HG03103 (cell line): ENCODE data around the gene CDRT4.

Experiments
- ATAC-seq: cut with Tn5 transposase; IDR thresholded peaks from one replicate; pipeline ENCODE4 v1.9.1; 2021; ENCODE audit warnings: low read depth; ENCODE audit not compliant: unreplicated experiment

Gene CDRT4

DNA sequence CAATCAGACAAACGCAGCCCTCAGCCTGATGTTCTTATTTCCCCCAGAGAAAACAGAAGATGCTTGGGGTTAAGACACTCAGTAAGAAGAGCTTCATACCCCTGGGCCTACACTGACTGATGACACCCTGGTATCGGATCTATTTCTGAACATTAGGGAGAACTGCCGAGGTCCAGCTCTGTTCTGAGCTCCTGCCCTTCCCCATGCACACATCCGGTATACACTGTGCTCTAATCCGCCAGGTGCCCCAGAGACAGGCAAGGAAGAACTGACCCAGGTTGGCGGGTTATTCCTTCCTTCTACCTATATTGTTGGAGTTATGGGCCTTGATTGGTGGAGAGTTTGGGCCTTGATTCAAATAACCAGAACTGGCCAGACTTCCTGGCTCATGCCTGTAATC lies 68.0 kb downstream of the CDRT4 start:
- ATAC-seq: no peak

DNA sequence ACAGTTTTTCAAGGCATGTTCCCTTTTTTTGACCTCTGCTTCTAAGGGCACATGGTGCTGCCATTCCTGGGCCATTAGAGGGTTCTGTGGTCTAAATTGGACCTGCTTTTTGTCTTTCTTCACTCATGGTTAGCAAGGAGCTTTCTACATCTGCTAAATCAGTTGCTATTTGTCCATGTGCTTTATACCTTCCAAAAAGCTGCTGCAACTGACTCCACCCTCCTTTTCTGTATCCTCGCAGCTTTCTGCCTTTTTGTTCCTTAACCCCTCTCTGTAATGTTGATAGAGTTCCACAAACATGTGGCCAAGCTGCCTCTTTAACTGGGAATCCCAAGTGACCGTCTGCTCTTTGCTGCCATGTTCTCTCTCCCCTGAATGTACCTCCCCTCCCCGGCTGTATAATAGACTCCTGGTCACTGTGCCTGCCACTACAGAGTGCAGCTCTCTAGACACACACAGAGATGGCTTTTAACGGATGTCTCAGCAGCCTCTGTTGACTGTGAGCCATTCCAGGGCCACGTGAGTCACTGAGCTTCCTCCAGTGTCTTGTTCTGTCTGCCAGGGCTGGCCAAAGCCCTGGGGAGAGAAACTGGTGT lies 68.6 kb downstream of the CDRT4 start:
- no peak for ATAC-seq

DNA sequence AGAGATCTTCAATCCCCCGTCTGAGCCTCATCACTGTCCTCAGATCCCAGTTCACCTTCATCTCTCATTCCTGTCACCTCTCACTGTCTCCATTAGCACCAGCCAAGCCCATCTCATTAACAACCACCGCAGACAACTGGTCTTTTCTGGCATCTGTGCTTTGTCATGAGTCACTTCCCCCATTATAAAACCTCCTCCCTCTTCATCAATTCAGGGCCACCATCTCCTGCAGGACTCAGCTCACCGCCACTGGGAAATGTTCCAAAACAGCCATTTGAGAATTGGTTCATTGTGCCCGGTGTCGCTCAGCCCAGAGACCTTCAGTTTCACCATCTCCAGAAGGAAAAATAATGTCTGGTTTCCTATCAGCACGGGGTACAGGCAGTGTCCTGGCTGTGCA lies 69.1 kb downstream of the CDRT4 start:
- ATAC-seq: no peak

DNA sequence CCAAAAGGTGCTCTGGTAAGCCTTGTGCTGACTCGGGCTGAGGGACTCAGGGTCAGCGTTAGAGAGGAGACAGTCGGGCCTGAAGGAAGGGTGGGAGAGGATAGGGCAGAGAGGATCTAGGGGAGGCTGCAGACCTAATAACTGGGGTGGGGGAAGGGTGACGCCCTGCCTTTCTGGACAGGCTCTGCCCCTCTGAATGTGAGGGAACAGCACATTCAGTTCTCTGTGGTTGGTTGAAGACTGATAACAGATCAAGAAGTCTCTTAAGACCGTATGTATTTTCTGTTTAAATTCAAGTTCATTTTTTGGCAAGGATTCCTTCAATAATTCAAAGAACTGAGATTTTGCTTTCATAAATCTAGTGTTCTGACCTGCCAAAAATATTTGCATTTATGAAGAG lies 69.8 kb downstream of the CDRT4 start:
- no peak for ATAC-seq

DNA sequence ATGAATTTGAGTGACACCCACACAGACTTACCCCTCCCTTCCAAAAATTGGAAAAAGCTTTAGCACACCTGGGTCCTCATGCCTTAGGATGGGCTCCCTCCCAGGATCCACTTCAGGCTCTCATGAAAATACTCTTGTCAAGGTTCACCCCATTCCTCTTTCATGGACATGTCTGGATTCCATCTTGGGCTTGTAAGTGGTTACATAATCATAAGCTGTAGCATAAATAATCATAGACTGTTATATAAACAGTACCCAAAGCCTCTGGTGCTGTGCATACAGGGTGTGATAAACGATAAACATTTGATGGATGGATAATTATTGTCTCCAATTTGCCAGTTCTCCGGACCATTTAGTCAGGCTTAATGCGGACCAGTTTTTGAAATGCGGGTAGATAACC lies 72.3 kb downstream of the CDRT4 start:
- ATAC-seq: no peak

DNA sequence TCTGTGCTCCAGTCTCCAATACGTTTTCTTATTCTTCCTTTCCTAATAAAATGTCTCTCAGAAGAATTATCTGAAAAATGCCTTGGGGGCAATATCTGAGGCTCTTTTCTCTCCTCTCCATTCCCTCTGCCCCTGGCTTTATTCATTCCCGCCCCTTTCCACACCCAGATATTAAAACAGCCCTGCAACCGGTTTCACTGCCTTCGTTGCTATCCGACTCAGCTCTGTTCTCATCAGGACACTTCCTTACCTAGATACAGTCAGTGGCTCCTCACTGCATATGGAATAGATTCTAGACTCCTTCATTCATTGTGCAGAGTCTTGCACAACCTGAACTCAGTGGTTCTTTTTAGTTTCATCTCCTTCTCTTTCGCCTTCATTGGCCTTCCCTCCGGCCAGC lies 74.0 kb downstream of the CDRT4 start:
- ATAC-seq: no peak

DNA sequence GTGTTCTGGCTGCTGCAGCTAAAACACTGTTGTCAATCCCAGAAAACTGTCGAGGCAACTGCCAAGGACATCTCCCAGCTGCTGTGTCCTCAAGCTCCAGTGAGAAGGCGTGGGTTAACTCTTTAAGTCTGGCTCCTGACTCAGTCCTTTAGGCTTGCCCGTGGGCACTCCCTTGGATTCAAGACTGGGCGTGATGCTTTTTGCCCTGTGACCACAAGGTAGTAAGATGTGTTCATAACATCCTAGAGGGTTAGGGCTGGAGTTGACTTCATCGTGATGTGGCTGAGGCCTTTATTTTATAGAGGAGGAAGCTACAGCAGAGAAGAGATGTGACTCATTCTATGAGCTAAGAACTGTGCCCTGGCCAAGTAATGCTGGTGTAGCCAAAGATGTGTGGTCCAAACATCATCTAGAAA lies 75.1 kb downstream of the CDRT4 start:
- no peak for ATAC-seq

DNA sequence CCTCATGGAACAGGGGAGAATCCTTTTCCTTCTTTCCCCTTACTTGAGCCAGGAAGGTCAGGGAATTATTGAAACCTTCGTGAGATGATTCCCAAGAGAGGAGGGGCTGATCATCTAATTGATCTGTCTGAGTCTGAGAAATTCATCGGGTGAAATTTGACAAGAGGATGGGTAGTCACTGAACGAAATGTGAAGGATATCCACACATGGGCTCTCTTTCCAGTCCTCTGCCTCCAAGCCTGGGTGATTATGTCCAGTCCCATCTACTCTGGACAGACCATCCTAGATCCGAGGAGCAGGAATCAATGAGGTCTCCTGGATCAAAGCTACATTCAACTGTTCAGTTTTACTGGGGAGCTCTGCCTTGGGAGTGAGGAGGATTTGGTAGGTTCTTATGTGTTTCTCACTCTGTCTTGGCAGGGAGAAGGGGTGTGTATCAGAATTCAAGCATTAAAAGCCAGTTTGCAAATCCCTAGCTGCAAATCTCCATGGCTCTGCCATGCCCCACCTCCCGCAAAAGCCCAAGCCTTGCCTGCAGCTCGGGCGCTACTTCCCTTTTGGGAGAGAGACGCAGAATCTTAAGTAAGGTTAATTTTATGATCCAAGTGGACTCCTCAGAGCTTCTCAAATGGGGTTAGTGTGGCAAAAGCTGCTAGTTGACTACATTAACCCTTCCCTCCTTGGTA lies 78.9 kb downstream of the CDRT4 start:
- ATAC-seq: no peak

DNA sequence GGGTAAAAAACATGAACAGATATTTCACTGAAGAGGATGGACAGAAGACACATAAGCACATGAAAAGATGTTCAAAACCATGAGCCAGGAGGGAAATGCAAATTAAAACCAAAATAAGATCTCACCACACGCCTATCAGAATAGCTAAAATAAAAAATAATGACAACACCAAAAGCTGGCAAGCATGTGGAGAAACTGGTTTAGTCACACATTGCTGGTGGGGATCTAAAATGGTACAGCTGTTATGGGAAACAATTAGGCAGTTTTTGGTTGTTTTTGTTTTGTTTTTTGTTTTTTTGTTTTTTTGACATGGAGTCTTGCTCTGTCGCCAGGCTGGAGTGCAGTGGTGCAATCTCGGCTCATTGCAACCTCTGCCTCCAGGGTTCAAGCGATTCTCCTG lies 81.3 kb downstream of the CDRT4 start:
- ATAC-seq: no peak
